Nephron (organoid): ENCODE results near the gene UBE2U.

Source experiments
- H3K27ac Mint-ChIP-seq, 3 experiments: 2 replicates each; pipeline ENCODE4 v1.8.0; 2020; ENCODE audit warnings: mixed read lengths in 3 of 3, mild to moderate bottlenecking in 2 of 3, moderate library complexity in 1 of 3
- H3K27me3 Mint-ChIP-seq: 2 replicates; pipeline ENCODE4 v1.8.0; 2021; ENCODE audit warnings: low read depth, mild to moderate bottlenecking, moderate library complexity, mixed read lengths
- H3K36me3 Mint-ChIP-seq: 2 replicates; pipeline ENCODE4 v1.8.0; 2020; ENCODE audit warnings: low read depth, mixed read lengths
- H3K4me1 Mint-ChIP-seq: 2 replicates; pipeline ENCODE4 v1.8.0; 2020; ENCODE audit warnings: mixed read lengths
- H3K4me3 Mint-ChIP-seq, 3 experiments: 2 replicates each; pipeline ENCODE4 v1.8.0; 2020; ENCODE audit warnings: mild to moderate bottlenecking in 3 of 3, mixed read lengths in 3 of 3, moderate library complexity in 2 of 3
- H3K9me3 Mint-ChIP-seq: 2 replicates; pipeline ENCODE4 v1.8.0; 2020; ENCODE audit warnings: mixed read lengths
- TF ChIP-seq, protein P1 (sequence below), 3 experiments: fragments of 200-600 bp; sonication (generic); IDR thresholded peaks; one replicate each; pipeline ENCODE4 v1.5.0; 2021; ENCODE audit warnings: antibody characterized with exemption in 3 of 3; ENCODE audit not compliant: unreplicated experiment in 3 of 3

Gene UBE2U

DNA sequence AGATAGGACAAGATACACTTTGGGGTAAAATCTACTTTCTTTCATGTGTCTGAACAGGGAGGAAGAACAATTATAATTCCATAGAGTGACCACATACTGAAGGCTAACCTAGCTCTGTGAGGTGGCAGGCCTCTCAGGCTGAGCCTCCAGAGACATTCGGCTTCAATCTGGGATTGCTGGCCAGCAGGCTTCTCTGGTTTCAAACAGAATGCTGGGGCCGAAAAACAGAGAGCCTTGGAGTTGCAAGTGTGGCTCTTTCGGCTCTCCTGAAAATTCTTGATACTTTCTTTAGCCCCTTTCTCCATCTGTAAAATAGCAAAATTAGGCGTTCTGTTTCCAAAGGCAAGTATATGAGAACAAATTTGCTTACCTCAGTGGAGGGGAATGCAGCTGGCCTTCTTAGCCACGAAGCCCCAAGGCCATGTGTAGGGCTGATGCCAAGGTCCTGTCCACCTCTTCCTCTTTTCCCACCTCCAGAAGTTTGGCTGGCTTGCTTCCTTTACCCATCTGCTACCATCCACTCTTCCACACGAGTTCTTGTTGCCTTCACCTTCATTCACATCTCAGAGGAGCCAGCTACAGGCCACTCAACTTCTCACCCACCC, 30.0 kb upstream of the UBE2U start:
- peaks cover 69% of the 10 kb centered on the region for H3K36me3 Mint-ChIP-seq
- peak overlapping the region; percentile 7 to 53 (median 21) for H3K4me3 Mint-ChIP-seq
- TF ChIP-seq, protein P1, sequence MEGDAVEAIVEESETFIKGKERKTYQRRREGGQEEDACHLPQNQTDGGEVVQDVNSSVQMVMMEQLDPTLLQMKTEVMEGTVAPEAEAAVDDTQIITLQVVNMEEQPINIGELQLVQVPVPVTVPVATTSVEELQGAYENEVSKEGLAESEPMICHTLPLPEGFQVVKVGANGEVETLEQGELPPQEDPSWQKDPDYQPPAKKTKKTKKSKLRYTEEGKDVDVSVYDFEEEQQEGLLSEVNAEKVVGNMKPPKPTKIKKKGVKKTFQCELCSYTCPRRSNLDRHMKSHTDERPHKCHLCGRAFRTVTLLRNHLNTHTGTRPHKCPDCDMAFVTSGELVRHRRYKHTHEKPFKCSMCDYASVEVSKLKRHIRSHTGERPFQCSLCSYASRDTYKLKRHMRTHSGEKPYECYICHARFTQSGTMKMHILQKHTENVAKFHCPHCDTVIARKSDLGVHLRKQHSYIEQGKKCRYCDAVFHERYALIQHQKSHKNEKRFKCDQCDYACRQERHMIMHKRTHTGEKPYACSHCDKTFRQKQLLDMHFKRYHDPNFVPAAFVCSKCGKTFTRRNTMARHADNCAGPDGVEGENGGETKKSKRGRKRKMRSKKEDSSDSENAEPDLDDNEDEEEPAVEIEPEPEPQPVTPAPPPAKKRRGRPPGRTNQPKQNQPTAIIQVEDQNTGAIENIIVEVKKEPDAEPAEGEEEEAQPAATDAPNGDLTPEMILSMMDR (IDR thresholded peaks at IDR 0.05; ENCODE audit: unreplicated experiment in 3 of 3), result no peak
- H3K4me1 Mint-ChIP-seq, result peaks cover 51% of the 10 kb centered on the region
- H3K27me3 Mint-ChIP-seq, result peaks cover 4% of the 10 kb centered on the region
- peak overlapping the region; percentile 98 to 99 (median 99) for H3K27ac Mint-ChIP-seq
- H3K9me3 Mint-ChIP-seq, result peaks cover 16% of the 10 kb centered on the region

DNA sequence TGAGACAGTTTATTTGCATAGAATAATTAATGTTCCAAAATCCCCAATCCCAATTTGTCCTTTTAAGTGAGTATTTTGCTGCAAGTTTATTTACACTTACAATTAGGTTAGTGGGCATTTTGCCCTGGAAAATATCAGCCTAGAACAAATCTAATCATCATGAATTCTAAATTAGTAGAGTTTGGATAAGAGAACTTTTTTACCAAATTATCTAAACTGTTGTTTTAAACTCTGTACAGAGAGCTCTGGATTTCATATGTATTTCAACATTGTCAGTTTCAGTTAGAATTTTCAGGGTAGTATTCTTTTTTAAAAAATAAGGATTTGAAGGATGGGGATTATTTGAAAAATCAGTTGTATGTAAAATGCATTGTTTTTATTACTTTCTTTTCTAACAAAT, 27.8 kb upstream of the UBE2U start:
- Mint-ChIP-seq H3K36me3 (peaks cover 62% of the 10 kb centered on the region), H3K4me3 (no peak overlapping the region), H3K27ac (peak overlapping the region in 2 of 3 experiments; percentile 98 to 99), H3K4me1 (peaks cover 49% of the 10 kb centered on the region), H3K9me3 (peaks cover 8% of the 10 kb centered on the region), H3K27me3 (peaks cover 4% of the 10 kb centered on the region)
- TF ChIP-seq, protein P1 (IDR thresholded peaks at IDR 0.05; ENCODE audit: unreplicated experiment in 3 of 3), result no peak

DNA sequence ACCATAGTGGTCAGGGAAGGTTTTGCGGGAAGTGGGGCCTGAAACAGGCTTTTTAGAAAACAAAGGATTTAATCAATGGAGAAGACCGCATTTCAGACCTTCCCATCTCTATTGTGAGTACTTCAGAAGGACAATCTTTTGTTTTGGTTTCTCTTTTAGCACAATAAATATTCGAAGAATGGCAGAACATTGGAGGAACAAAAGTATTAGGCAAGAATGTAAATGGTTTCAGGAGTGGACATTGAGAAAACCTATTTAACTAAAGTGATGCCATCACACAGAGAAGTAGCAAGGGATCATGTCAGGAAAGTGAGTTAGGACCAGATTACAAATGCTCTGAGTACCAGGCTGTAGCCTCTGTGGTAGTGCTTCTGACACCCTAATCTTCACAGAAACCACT, 26.8 kb upstream of the UBE2U start:
- Mint-ChIP-seq H3K9me3 (peaks cover 2% of the 10 kb centered on the region), H3K27ac (peak overlapping the region in 2 of 3 experiments; percentile 26 to 99), H3K27me3 (peaks cover 4% of the 10 kb centered on the region), H3K4me3 (no peak overlapping the region), H3K4me1 (peaks cover 39% of the 10 kb centered on the region), H3K36me3 (peaks cover 54% of the 10 kb centered on the region)
- TF ChIP-seq, protein P1 (IDR thresholded peaks at IDR 0.05; ENCODE audit: unreplicated experiment in 3 of 3), result no peak

DNA sequence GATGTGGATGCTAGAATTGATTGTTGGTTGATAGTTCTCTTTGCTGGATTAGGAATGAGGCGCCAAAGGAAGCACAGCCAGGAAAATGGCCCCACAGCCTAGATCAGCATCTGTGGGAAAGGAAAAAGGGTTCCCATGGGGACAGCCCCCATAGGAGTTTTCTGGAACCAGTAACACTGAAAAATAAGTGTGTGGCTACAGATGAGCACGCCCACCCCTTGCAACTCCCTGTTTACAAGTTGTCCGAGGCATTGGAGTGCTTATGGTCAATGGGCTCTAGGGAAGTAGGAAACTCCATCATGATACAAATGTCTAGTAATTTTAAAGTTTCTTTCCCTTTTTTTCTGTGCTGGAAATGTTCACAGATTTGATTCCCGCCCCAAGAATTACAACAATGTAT, 23.8 kb upstream of the UBE2U start:
- Mint-ChIP-seq H3K27me3 (peaks cover 4% of the 10 kb centered on the region), H3K27ac (peak overlapping the region in 2 of 3 experiments; percentile 31 to 54), H3K9me3 (no peaks in the 10 kb centered on the region)

DNA sequence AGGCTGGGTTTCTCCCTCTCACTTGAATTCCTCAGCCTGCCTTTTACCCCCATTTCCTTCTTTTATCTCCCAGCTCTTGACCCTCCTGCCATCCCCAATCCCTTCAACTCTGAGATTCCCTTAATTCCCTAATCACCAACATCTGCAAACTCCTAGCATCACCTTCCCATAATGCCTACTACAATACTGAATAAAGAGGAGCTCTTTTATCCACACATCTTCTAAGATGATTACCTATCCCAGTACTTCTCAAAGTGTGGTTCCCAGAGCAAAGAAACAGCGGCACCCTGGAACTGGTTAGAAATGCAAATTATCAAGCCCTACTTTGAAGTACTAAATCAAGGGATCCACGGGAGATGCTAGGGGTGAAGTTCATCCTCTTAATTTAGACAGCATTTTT, 21.2 kb upstream of the UBE2U start:
- TF ChIP-seq, protein P1 (IDR thresholded peaks at IDR 0.05; ENCODE audit: unreplicated experiment in 3 of 3), result no peak
- Mint-ChIP-seq H3K27ac (peak overlapping the region; percentile 36 to 46 (median 36)), H3K27me3 (no peaks in the 10 kb centered on the region), H3K4me1 (peaks cover 20% of the 10 kb centered on the region), H3K9me3 (no peaks in the 10 kb centered on the region), H3K4me3 (no peak overlapping the region), H3K36me3 (peaks cover 28% of the 10 kb centered on the region)

More for the DNA sequence above, 23.8 kb upstream of the UBE2U start:
- TF ChIP-seq, protein P1 (IDR thresholded peaks at IDR 0.05; ENCODE audit: unreplicated experiment in 3 of 3), result no peak
- H3K4me1 Mint-ChIP-seq, result peaks cover 33% of the 10 kb centered on the region
- peaks cover 48% of the 10 kb centered on the region for H3K36me3 Mint-ChIP-seq
- H3K4me3 Mint-ChIP-seq, result no peak overlapping the region

DNA sequence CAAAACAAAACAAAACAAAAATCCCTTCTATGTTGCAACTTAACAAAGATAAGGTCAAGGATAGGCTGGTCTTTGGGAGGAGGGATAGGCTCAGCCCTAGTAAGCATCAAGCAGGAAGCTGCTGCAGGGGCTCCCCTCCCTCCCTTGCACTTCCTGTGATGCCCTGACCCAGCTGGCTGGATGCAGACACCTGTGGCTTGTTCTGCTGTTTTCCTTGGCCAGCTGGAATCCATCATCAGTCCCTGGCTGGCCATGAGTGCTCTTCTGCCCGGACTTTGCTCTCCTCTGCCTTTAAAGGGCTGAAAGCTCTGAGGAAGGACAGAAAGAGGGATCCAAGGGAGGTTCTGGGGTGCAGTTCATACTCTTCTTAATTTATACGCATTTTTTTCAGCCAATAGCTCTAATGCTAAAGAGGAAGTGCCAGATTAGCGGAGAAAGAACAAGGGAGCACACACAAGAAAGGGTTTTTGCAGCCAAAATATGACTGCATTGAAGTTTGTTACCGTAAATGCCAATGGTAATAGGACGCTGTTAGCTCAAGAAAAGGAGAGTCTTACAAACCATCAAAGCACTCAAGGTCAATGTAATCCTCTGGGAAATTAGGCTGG, 19.9 kb upstream of the UBE2U start:
- Mint-ChIP-seq H3K9me3 (no peaks in the 10 kb centered on the region), H3K27ac (peak overlapping the region; percentile 77 to 92 (median 88)), H3K36me3 (peaks cover 15% of the 10 kb centered on the region), H3K4me3 (no peak overlapping the region), H3K27me3 (no peaks in the 10 kb centered on the region), H3K4me1 (peaks cover 20% of the 10 kb centered on the region)
- TF ChIP-seq, protein P1 (IDR thresholded peaks at IDR 0.05; ENCODE audit: unreplicated experiment in 3 of 3), result no peak
